MM.1S (cell line): ENCODE measurements around the gene DENND4A.

Experiments
- EZH2 ChIP-seq: fragments of 300-600 bp; sonication (generic); optimal IDR thresholded peaks from 2 replicates; pipeline ENCODE3; 2017; ENCODE audit warnings: low read depth, mild to moderate bottlenecking, antibody characterized with exemption, low read length, mixed read lengths
- EZH2phosphoT487 ChIP-seq: fragments of 300-600 bp; sonication (generic); IDR thresholded peaks from 2 replicates; pipeline ENCODE4 v1.6.1; 2018; ENCODE audit warnings: antibody characterized with exemption, low read length
- TF ChIP-seq, protein P1 (sequence below): fragments of 300-600 bp; sonication (generic); IDR thresholded peaks from 2 replicates; pipeline ENCODE4 v1.5.1; 2016; ENCODE audit warnings: antibody characterized with exemption, low read length, mixed read lengths

DNA sequence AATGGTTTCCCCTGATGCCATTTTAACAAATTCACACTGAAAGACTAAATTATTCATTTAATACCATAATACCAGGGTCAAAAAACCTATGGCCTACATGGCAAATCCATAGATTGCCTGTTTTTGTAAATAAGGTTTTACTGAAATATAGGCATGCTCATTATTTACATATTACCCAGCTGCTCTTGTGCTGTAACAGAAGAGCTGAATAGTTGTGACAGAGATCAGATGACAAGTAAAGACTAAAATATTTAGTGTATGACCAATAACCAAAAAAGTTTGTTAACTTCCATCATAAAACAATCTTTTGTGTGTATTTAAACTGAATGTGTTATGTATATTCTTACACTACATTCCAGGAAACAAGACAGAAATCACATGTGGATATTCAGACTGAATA lies 60.2 kb downstream of the DENND4A start:
- TF ChIP-seq, protein P1, sequence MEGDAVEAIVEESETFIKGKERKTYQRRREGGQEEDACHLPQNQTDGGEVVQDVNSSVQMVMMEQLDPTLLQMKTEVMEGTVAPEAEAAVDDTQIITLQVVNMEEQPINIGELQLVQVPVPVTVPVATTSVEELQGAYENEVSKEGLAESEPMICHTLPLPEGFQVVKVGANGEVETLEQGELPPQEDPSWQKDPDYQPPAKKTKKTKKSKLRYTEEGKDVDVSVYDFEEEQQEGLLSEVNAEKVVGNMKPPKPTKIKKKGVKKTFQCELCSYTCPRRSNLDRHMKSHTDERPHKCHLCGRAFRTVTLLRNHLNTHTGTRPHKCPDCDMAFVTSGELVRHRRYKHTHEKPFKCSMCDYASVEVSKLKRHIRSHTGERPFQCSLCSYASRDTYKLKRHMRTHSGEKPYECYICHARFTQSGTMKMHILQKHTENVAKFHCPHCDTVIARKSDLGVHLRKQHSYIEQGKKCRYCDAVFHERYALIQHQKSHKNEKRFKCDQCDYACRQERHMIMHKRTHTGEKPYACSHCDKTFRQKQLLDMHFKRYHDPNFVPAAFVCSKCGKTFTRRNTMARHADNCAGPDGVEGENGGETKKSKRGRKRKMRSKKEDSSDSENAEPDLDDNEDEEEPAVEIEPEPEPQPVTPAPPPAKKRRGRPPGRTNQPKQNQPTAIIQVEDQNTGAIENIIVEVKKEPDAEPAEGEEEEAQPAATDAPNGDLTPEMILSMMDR = no peak
- TF ChIP-seq EZH2 (no peak), EZH2phosphoT487 (no peak)
